Esophagus squamous epithelium (tissue), 5 donors: Measurements from ENCODE around the gene CMTM6. TPM values are rescaled to one million over a fixed set of nuclear protein-coding genes. Genes with fewer than 3 reads are reported as not detected.

Source experiments
- DNase-seq: peaks from one replicate; lab custom pipeline; 2025; lab: John Stamatoyannopoulos, UW
- H3K27ac ChIP-seq, 4 donors: fragments of 200-600 bp; sonication (generic); one replicate each; pipeline ENCODE4 v1.5.1; 2016 to 2019; ENCODE audit warnings: mild to moderate bottlenecking in 1 of 4
- H3K27me3 ChIP-seq, 4 donors: fragments of 200-600 bp; sonication (generic); 1 replicate in 3 of 4; 2 replicates in 1 of 4; pipeline versions ENCODE4 v1.5.1 to v1.6.0; 2017 to 2021; ENCODE audit warnings: antibody characterized with exemption in 1 of 4
- H3K36me3 ChIP-seq, 3 donors: fragments of 200-600 bp; sonication (generic); one replicate each; pipeline ENCODE4 v1.5.1; 2016 to 2019
- H3K4me1 ChIP-seq, 3 donors: fragments of 200-600 bp; sonication (generic); one replicate each; pipeline ENCODE4 v1.5.1; 2017 to 2019
- H3K4me3 ChIP-seq, 4 donors: fragments of 200-600 bp; sonication (generic); 1 replicate in 3 of 4; 2 replicates in 1 of 4; pipeline ENCODE4 v1.5.1; 2016 to 2019; ENCODE audit warnings: mild to moderate bottlenecking in 2 of 4, moderate library complexity in 1 of 4
- H3K9me3 ChIP-seq, 3 donors: fragments of 200-600 bp; sonication (generic); one replicate each; pipeline ENCODE4 v1.5.1; 2016 to 2019
- POLR2A ChIP-seq, 4 donors: fragments of 450-650 bp; IDR thresholded peaks; one replicate each; pipeline ENCODE4 v1.6.1; 2017; ENCODE audit warnings: antibody characterized with exemption in 4 of 4, mild to moderate bottlenecking in 4 of 4, moderate library complexity in 3 of 4
- WGBS, 2 donors: methylation state at CpG; one replicate each; pipeline ENCODE4 v1.1.5; 2018; 5-methylcytosine and 5-hydroxymethylcytosine counted together
- intact Hi-C: fragments of 100-400 bp; cut with DNase I; formaldehyde crosslinking; loops from one replicate; pipeline ENCODE4 v1.15.0; 2022
- total RNA-seq, 4 donors: library from RNA; depleted of rRNA; stranded (reverse); fragments of >200 nt; gene quantifications; one replicate each; pipeline ENCODE4 v1.1.0, GENCODE V29; 2016
- TF ChIP-seq, protein P1 (sequence below), 6 experiments: fragments of 450-650 bp in 4 of 6; fragments of 200-600 bp in 2 of 6; sonication (generic) in 2 of 6; IDR thresholded peaks; one replicate each; pipeline ENCODE4 v1.5.1; 2016 to 2019; ENCODE audit warnings: antibody characterized with exemption in 6 of 6, mild to moderate bottlenecking in 4 of 6, moderate library complexity in 4 of 6
- donor health status: DM: yes; HTN: yes; CAD: no.

The CMTM6 gene
- total RNA-seq, 4 donors from 2014 or later = 36.6 to 70.9 (median 63.9) TPM

DNA sequence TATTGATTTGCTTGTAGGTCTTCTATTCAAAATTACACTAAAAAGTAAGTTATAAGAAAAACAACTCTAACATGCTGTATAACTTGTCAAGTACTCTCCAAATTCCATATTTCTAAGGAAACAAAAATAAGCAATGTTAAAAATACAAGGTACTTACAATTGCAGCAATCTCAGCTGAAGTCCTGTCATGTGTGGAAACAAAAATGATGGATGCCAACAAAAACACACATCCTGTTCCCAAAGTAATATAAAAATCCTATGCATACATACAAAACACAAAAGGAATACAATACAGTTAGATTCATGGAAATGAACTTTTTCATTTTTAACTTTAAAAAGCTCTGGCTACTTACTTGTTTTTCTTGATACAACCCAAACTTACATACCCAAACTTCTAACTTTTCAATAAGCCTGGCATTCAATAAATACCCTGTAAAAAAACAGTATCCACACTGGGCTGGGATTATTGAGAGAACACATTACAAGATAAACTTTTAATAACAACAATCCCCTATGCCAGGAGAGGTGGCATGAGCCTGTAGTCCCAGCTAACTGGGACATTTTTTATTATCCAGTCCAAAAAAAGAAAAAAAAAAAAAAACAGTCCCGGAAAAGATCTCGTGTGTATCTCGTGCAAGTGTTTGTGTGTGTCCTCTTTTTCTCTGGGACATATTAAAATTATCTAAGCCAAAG, 14.7 kb downstream of the CMTM6 start:
- H3K4me1 ChIP-seq = no peaks in the 10 kb centered on the region
- DNase-seq = no peak
- intact Hi-C loops = no loop called here
- H3K9me3 ChIP-seq = no peaks in the 10 kb centered on the region
- H3K36me3 ChIP-seq = peaks cover 0 to 54% (median 4%) of the 10 kb centered on the region in 3 donors
- H3K27ac ChIP-seq = no peak overlapping the region
- H3K27me3 ChIP-seq = no peaks in the 10 kb centered on the region
- WGBS, 2 donors = 84 to 90% methylated on average over 3 of the region's 3 CpGs
- H3K4me3 ChIP-seq = no peak overlapping the region
- TF ChIP-seq, protein P1, sequence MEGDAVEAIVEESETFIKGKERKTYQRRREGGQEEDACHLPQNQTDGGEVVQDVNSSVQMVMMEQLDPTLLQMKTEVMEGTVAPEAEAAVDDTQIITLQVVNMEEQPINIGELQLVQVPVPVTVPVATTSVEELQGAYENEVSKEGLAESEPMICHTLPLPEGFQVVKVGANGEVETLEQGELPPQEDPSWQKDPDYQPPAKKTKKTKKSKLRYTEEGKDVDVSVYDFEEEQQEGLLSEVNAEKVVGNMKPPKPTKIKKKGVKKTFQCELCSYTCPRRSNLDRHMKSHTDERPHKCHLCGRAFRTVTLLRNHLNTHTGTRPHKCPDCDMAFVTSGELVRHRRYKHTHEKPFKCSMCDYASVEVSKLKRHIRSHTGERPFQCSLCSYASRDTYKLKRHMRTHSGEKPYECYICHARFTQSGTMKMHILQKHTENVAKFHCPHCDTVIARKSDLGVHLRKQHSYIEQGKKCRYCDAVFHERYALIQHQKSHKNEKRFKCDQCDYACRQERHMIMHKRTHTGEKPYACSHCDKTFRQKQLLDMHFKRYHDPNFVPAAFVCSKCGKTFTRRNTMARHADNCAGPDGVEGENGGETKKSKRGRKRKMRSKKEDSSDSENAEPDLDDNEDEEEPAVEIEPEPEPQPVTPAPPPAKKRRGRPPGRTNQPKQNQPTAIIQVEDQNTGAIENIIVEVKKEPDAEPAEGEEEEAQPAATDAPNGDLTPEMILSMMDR (IDR thresholded peaks at IDR 0.05) = no peak
- no peak for TF ChIP-seq POLR2A (IDR thresholded peaks at IDR 0.05)

DNA sequence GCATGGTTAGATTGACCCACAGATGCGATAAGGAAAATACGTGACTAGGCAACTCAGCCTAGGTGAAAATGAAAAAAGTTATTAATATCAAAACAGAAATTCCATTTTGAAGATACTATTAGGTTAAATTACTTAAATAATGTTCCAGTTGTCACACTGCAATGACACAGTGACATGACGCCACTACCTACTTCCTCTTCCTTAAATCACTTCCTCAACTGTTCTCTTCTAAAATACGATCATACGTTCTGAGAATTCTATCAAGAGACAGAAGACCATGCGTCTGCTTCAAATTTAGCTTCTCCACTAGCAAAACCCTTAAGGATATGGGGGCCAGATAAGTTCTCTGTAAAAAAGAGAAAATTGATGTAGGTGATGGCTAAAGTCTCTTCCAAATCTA, 18.2 kb downstream of the CMTM6 start:
- Histone ChIP-seq H3K4me1 (no peaks in the 10 kb centered on the region), H3K4me3 (no peak overlapping the region), H3K36me3 (peaks cover 0 to 53% (median 8%) of the 10 kb centered on the region in 3 donors), H3K27ac (peak overlapping the region in 1 of 4 donors; percentile 14), H3K9me3 (no peaks in the 10 kb centered on the region), H3K27me3 (no peaks in the 10 kb centered on the region)
- no peak for DNase-seq
- intact Hi-C loops = no loop called here
- peak in 1 of 4 donors; percentile 18 for TF ChIP-seq POLR2A (IDR thresholded peaks at IDR 0.05)
- TF ChIP-seq, protein P1 (IDR thresholded peaks at IDR 0.05) = no peak
- 64 to 83% methylated on average over 6 of the region's 6 CpGs for WGBS, 2 donors

DNA sequence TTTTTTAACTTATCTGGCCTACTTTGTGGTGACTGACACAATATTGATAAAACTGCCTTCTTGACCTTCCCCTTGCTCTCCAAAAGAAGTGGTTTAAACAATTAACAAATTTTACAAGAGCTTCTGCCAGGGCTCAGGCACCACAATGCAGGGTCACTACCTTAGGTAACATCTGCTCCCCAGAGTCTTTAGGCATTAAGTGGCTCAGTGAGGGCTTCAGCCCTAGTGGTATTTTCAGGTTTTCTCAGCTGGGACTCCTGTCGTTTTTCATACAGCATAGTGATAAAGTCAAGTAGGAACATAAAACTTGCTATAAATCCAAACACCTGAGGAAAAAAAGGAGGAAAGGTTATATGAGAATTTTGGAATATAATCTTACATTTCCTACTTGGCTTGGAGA, 18.9 kb downstream of the CMTM6 start:
- Histone ChIP-seq H3K9me3 (no peaks in the 10 kb centered on the region), H3K27ac (no peak overlapping the region), H3K4me1 (no peaks in the 10 kb centered on the region), H3K4me3 (no peak overlapping the region), H3K27me3 (no peaks in the 10 kb centered on the region), H3K36me3 (peaks cover 0 to 53% (median 8%) of the 10 kb centered on the region in 3 donors)
- 60 to 71% methylated on average over 1 of the region's 1 CpG for WGBS, 2 donors
- TF ChIP-seq, protein P1 (IDR thresholded peaks at IDR 0.05) = no peak
- no peak for TF ChIP-seq POLR2A (IDR thresholded peaks at IDR 0.05)
- intact Hi-C loops = no loop called here
- DNase-seq = no peak

DNA sequence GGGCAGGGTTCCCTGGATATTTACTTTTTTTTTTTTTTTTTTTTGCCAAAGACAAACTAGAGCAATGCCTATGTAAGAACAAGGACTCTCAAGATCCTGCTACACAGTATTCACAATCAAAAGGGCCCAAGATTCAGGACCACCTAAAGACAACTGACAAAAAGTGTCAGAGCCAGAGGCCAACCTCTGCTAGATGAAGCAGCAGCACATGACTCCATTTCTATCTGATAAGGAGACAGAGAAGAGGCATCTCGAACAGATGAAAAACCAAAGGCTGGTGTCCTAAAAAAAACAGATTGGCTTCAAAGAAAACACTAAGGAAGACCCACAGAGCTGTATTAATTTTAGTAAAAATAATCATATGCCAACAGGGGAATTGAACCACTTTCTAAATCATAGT, 20.0 kb downstream of the CMTM6 start:
- DNase-seq = no peak
- no peaks in the 10 kb centered on the region for H3K9me3 ChIP-seq
- no peaks in the 10 kb centered on the region for H3K4me1 ChIP-seq
- WGBS, 2 donors = 88 to 94% methylated on average over 1 of the region's 1 CpG
- intact Hi-C loops = no loop called here
- H3K27ac ChIP-seq = no peak overlapping the region
- no peaks in the 10 kb centered on the region for H3K27me3 ChIP-seq
- H3K4me3 ChIP-seq = no peak overlapping the region
- TF ChIP-seq, protein P1 (IDR thresholded peaks at IDR 0.05) = no peak
- no peak for TF ChIP-seq POLR2A (IDR thresholded peaks at IDR 0.05)
- H3K36me3 ChIP-seq = peaks cover 0 to 52% (median 8%) of the 10 kb centered on the region in 3 donors

DNA sequence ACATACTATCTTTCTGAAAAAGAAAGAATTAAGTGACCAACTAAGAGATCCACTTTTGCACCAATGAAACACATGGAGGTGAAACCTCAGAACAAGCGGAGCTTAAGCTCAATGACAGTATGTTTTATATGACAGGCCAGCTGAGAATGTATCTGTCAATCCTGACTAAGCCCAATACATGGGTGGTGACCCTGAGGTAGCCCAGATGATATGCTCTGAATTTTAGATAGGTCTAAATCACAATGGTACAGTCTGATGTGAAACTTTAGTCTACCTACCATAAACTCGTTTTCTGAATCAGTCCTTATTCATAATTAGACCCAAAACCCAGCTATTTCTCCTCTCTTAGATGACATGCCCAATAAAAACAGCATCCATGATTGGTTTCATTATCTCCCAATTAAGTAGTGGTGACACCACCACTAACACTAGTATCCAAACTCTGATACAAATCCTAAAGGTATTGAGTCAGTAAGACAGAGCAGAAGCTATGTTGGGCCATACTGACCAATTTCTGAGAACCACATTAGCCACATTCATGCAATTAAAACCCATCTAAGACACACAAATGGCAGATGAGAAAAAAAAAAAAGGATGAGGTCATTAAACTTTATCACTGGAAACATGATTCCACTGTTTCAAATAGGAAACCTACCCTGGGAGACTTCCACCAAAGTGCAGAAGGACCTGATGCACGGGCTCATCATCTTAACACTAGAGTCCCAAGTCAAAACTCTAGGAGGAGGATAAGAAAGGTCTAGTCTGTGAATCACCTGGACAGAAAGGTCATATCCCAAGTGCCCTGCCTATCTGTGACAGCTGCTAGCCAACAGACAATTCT, 20.6 kb downstream of the CMTM6 start:
- DNase-seq = no peak
- Histone ChIP-seq H3K36me3 (peaks cover 0 to 45% (median 8%) of the 10 kb centered on the region in 3 donors), H3K27ac (no peak overlapping the region), H3K9me3 (no peaks in the 10 kb centered on the region), H3K4me3 (no peak overlapping the region), H3K4me1 (no peaks in the 10 kb centered on the region), H3K27me3 (no peaks in the 10 kb centered on the region)
- intact Hi-C loops = no loop called here
- TF ChIP-seq POLR2A (IDR thresholded peaks at IDR 0.05) = no peak
- TF ChIP-seq, protein P1 (IDR thresholded peaks at IDR 0.05) = no peak
- WGBS, 2 donors = 84 to 86% methylated on average over 3 of the region's 3 CpGs
